ENCODE data around the gene CHAF1A. TPM values are rescaled to one million over a fixed set of nuclear protein-coding genes. Genes with fewer than 3 reads are reported as not detected.

The CHAF1A gene
- total RNA-seq, 1 donor from 2014 or later: 6.6 TPM

DNA sequence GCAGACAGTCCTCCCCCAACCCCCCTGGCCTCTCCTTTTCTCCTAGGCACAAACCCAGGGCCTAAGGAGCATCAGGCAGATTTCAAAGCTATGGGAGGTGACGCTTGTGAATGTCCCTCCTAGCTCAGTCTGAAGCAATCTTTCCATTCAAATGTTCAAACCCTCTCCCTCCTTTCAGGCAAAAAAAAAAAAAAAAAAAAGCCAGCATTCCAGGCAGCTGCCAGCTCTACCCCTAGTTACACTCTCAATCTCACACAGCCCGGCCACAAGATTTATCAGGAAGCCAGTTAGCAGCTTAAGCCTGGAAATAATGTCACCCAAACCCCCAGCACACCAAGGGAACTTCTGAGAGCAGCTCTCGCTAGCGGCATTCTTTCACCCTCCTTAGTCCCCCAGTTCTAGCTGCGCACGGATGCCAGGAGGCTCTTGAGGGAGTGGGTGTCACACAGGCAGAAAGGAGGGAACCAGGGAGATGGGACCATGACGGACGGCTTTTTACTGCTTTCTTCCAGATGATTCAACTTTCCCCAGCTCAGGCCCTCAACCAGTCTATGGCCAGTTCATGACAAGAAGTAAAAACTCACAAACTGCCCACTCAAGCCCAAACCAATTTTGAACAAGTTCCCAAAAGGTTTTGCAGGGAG, 8.4 kb upstream of the CHAF1A start:
- no peak for DNase-seq (ENCODE audit: low spot score)
- Mint-ChIP-seq H3K27ac (ENCODE audit: unreplicated experiment) (peak overlapping the region; percentile 85), H3K4me1 (ENCODE audit: low read depth) (peaks cover 72% of the 10 kb centered on the region), H3K4me3 (ENCODE audit: unreplicated experiment) (peak overlapping the region; percentile 14), H3K36me3 (ENCODE audit: low read depth) (peaks cover 4% of the 10 kb centered on the region), H3K9me3 (ENCODE audit: low read depth) (no peaks in the 10 kb centered on the region), H3K27me3 (ENCODE audit: low read depth) (no peaks in the 10 kb centered on the region)
- TF ChIP-seq, protein P1, sequence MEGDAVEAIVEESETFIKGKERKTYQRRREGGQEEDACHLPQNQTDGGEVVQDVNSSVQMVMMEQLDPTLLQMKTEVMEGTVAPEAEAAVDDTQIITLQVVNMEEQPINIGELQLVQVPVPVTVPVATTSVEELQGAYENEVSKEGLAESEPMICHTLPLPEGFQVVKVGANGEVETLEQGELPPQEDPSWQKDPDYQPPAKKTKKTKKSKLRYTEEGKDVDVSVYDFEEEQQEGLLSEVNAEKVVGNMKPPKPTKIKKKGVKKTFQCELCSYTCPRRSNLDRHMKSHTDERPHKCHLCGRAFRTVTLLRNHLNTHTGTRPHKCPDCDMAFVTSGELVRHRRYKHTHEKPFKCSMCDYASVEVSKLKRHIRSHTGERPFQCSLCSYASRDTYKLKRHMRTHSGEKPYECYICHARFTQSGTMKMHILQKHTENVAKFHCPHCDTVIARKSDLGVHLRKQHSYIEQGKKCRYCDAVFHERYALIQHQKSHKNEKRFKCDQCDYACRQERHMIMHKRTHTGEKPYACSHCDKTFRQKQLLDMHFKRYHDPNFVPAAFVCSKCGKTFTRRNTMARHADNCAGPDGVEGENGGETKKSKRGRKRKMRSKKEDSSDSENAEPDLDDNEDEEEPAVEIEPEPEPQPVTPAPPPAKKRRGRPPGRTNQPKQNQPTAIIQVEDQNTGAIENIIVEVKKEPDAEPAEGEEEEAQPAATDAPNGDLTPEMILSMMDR (IDR thresholded peaks at IDR 0.05): no peak

DNA sequence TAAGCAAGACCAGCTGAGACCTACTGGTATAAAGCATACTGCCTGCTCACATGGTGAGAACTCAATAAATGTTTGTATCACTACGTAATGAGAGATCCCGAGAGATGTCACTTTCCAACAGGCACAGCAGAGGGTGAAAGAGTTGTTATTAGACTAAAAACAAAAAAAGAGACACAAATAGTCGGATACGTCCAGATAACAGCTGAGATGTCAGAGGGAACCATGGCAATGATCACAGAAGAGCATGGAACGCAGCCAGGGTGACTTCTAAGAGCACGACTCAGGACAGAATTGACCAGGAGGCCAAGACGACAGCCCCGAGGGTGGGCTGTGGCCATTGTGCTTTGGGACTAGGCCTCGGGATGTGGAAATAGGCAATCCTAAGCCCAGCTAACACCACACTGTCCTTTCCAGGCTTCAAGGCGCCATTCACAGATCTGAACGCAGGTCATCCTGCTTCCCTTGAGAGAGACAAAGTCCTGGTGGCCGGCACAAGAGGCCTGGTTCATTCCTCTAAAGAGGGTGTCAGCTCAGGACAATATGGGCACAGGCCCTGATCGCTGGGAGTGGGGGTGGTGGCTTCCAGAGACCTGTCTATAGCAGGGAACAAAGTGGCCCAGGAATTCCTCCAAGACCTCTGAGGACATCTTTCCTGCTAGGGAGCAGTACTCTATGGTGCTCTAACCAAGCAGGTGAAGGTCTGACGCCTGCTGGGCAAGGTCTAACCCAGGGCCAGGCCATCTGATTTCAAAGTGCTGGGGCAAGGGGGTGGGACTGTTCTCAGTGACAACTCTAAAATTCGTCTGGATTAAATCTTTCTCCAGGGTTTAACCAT, 5.3 kb upstream of the CHAF1A start:
- H3K27me3 Mint-ChIP-seq (ENCODE audit: low read depth): no peaks in the 10 kb centered on the region
- no peaks in the 10 kb centered on the region for H3K9me3 Mint-ChIP-seq (ENCODE audit: low read depth)
- no peak overlapping the region for H3K4me3 Mint-ChIP-seq (ENCODE audit: unreplicated experiment)
- no peak for DNase-seq (ENCODE audit: low spot score)
- TF ChIP-seq, protein P1 (IDR thresholded peaks at IDR 0.05): no peak
- peaks cover 4% of the 10 kb centered on the region for H3K36me3 Mint-ChIP-seq (ENCODE audit: low read depth)
- peak overlapping the region; percentile 36 for H3K27ac Mint-ChIP-seq (ENCODE audit: unreplicated experiment)
- peaks cover 61% of the 10 kb centered on the region for H3K4me1 Mint-ChIP-seq (ENCODE audit: low read depth)

DNA sequence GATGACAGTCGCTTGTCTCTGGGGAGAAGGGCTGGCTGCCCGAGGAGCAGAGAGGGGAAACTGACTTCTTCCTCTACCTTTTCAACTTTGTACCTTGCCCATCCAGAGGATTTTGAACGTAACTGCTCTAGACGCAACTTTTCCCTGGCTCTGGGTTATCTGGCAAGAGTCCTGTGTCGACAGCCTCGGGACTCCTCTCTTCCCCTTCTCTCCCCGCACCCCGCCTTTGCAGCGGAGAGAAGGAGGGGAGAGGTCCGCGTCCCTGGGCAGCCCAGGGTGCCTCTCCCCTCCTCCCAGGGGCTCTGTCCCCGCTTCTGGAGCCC, 2.7 kb upstream of the CHAF1A start:
- H3K4me3 Mint-ChIP-seq (ENCODE audit: unreplicated experiment): peak overlapping the region; percentile 85
- peak overlapping the region; percentile 99 for H3K27ac Mint-ChIP-seq (ENCODE audit: unreplicated experiment)
- no peaks in the 10 kb centered on the region for H3K27me3 Mint-ChIP-seq (ENCODE audit: low read depth)
- TF ChIP-seq, protein P1 (IDR thresholded peaks at IDR 0.05): no peak
- H3K36me3 Mint-ChIP-seq (ENCODE audit: low read depth): peaks cover 4% of the 10 kb centered on the region
- no peaks in the 10 kb centered on the region for H3K9me3 Mint-ChIP-seq (ENCODE audit: low read depth)
- peaks cover 56% of the 10 kb centered on the region for H3K4me1 Mint-ChIP-seq (ENCODE audit: low read depth)
- DNase-seq (ENCODE audit: low spot score): no peak

DNA sequence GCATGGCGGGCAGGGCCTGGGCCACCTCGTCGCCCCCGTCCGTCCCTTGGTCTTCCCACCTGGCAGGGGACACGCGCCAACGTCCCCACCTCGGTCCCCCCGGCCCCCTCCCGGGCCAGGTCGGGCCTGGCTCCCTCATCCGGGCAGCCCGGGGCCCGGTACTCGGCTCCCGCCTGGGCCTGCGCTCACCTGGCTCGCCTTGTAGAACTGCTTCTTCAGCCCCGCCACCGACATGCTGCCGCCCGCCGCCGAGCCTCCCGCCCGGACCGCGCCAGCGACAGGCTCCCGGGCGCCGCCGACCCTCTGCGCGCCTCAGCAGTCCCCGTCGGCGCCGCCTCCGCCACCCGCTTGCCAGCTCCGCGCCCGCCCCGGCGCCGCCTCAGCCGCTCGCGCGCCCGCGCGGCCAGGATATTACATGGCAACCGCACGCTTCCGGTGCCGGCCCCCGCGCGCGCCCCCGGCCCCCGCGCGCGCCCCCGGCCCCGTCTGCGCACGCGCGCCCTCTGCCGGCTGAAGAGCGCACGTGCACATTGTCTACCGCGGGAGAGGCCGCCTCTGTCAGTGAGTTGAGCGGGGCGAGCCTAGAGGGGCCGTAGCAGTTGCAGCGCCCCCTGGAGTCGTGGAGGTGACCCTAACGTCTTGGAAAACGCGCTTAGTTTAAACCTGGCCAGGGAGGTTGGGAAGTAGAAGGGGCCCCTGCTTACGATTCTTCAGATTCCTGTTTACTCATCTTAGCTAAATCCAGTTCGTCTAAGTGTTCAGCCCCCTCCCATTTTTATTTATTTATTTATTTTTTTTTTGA, 2.1 kb upstream of the CHAF1A start, which contains the start of gene SH3GL1:
TSS of gene SH3GL1 (minus strand) at position 413 of the 802 bp plus-strand sequence. CDS start at position 234, 179 bp downstream.
- H3K9me3 Mint-ChIP-seq (ENCODE audit: low read depth): no peaks in the 10 kb centered on the region
- H3K27ac Mint-ChIP-seq (ENCODE audit: unreplicated experiment): peak within 1 kb of the TSS; percentile 99
- DNase-seq (ENCODE audit: low spot score): no peak

More for the DNA sequence above, 2.1 kb upstream of the CHAF1A start, which contains the start of gene SH3GL1:
- TF ChIP-seq, protein P1 (IDR thresholded peaks at IDR 0.05): peak; percentile 85
- Mint-ChIP-seq H3K4me1 (ENCODE audit: low read depth) (peaks cover 52% of the 10 kb centered on the region), H3K36me3 (ENCODE audit: low read depth) (peaks cover 4% of the 10 kb centered on the region), H3K4me3 (ENCODE audit: unreplicated experiment) (peak within 1 kb of the TSS; percentile 85), H3K27me3 (ENCODE audit: low read depth) (no peaks in the 10 kb centered on the region)

Measured in chondrocyte (in vitro differentiated cells).